SU-DHL-6 (cell line): ENCODE data around the gene SLC5A6.

Experiments used
- H2AFZ ChIP-seq: fragments of 200-600 bp; sonication (generic); 2 replicates; pipeline ENCODE4 v1.6.1; 2014; ENCODE audit warnings: low read depth, mild to moderate bottlenecking, moderate library complexity, mixed read lengths, antibody characterized with exemption, low read length; ENCODE audit not compliant: severe bottlenecking
- H3F3A ChIP-seq: fragments of 200-600 bp; shearing (Covaris generic); 2 replicates; pipeline ENCODE4 v1.6.0; 2016; ENCODE audit warnings: antibody characterized with exemption, mild to moderate bottlenecking; ENCODE audit not compliant: insufficient read depth
- H3K27ac ChIP-seq: fragments of 200-600 bp; sonication (generic); 2 replicates; pipeline ENCODE4 v1.5.1; 2016; ENCODE audit warnings: low read depth, mild to moderate bottlenecking, low read length, moderate library complexity, mixed read lengths
- H3K27me3 ChIP-seq: fragments of 200-600 bp; sonication (generic), shearing (Covaris generic); 2 replicates; pipeline ENCODE4 v1.6.0; 2014; ENCODE audit warnings: mild to moderate bottlenecking, low read length
- H3K36me3 ChIP-seq: fragments of 200-600 bp; sonication (generic); 2 replicates; pipeline ENCODE4 v1.6.1; 2014; ENCODE audit warnings: mild to moderate bottlenecking, low read length, mixed read lengths
- H3K4me2 ChIP-seq: fragments of 300-600, 200-600 bp; shearing (Covaris generic), sonication (generic); 2 replicates; pipeline ENCODE4 v1.6.0; 2014; ENCODE audit warnings: low read length, low read depth, mild to moderate bottlenecking; ENCODE audit not compliant: poor library complexity, severe bottlenecking
- H3K4me3 ChIP-seq: fragments of 200-600 bp; sonication (generic); 2 replicates; pipeline ENCODE4 v1.5.1; 2014; ENCODE audit warnings: antibody characterized with exemption, low read length, mild to moderate bottlenecking, mixed read lengths; ENCODE audit not compliant: insufficient read depth, poor library complexity, severe bottlenecking
- H3K79me2 ChIP-seq: fragments of 200-600 bp; sonication (generic); 2 replicates; pipeline ENCODE4 v1.6.1; 2014; ENCODE audit warnings: mild to moderate bottlenecking, low read length, moderate library complexity; ENCODE audit not compliant: insufficient read depth
- H3K9ac ChIP-seq: fragments of 200-600 bp; sonication (generic); 2 replicates; pipeline ENCODE4 v1.7.0; 2014; ENCODE audit warnings: mild to moderate bottlenecking, low read length
- H3K9me2 ChIP-seq: fragments of 200-600 bp; sonication (generic); replicated peaks from 2 replicates; pipeline ENCODE4 v1.6.1; 2014; ENCODE audit warnings: low read length; ENCODE audit not compliant: insufficient read depth
- H3K9me3 ChIP-seq: fragments of 200-600 bp; sonication (generic); 2 replicates; pipeline ENCODE4 v1.6.1; 2014; ENCODE audit warnings: low read length, mixed read lengths; ENCODE audit not compliant: insufficient read depth
- H4K20me1 ChIP-seq: fragments of 200-600 bp; sonication (generic); 2 replicates; pipeline ENCODE4 v1.6.1; 2014; ENCODE audit warnings: low read depth, mild to moderate bottlenecking, antibody characterized with exemption, low read length, moderate library complexity, mixed read lengths
- EZH2phosphoT487 ChIP-seq: fragments of 200-600 bp; sonication (generic), shearing (Covaris generic); conservative IDR thresholded peaks from 2 replicates; pipeline ENCODE4 v1.6.1; 2018; ENCODE audit warnings: mild to moderate bottlenecking, antibody characterized with exemption, low read length, moderate library complexity, mixed read lengths
- TF ChIP-seq, protein P1 (sequence below): fragments of 200-600 bp; sonication (generic); IDR thresholded peaks from one replicate; pipeline ENCODE4 v1.5.1; 2017; ENCODE audit warnings: antibody characterized with exemption, mild to moderate bottlenecking, low read length, moderate library complexity; ENCODE audit not compliant: insufficient read depth, poor library complexity, severe bottlenecking

Gene SLC5A6

DNA sequence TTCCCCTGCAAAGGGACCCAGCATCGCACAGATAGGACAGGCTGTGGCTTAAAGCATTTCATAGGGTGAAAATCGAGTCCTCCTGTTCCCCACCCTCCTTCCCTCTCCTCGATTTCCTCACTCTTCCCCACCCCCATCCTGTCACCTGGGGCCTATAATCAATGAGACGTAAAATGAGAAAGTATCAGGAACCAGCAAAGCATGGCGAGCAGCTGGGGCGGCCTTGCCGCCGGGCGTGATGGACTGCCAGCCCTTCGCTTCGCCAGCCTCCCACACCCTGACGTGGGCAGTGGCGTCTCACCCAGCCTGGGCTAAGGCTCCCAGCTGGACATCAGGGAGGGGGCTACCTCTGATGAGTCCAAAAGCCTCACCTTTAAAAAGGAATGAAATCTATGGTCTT is 39.7 kb upstream of the SLC5A6 start:
- Histone ChIP-seq H3K27ac (no peak overlapping the region), H3K79me2 (no peaks in the 10 kb centered on the region), H3K9ac (no peak overlapping the region), H3K9me2 (no peaks in the 10 kb centered on the region), H2AFZ (no peak overlapping the region), H3F3A (0 out of 2 replicates have a peak, but pooled peaks cover 4% of the 10 kb centered on the region), H3K4me2 (no peak overlapping the region), H4K20me1 (no peaks in the 10 kb centered on the region), H3K27me3 (no peaks in the 10 kb centered on the region), H3K36me3 (no peaks in the 10 kb centered on the region), H3K4me3 (no peak overlapping the region), H3K9me3 (no peaks in the 10 kb centered on the region)
- TF ChIP-seq, protein P1, sequence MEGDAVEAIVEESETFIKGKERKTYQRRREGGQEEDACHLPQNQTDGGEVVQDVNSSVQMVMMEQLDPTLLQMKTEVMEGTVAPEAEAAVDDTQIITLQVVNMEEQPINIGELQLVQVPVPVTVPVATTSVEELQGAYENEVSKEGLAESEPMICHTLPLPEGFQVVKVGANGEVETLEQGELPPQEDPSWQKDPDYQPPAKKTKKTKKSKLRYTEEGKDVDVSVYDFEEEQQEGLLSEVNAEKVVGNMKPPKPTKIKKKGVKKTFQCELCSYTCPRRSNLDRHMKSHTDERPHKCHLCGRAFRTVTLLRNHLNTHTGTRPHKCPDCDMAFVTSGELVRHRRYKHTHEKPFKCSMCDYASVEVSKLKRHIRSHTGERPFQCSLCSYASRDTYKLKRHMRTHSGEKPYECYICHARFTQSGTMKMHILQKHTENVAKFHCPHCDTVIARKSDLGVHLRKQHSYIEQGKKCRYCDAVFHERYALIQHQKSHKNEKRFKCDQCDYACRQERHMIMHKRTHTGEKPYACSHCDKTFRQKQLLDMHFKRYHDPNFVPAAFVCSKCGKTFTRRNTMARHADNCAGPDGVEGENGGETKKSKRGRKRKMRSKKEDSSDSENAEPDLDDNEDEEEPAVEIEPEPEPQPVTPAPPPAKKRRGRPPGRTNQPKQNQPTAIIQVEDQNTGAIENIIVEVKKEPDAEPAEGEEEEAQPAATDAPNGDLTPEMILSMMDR, result no peak
- no peak for TF ChIP-seq EZH2phosphoT487

DNA sequence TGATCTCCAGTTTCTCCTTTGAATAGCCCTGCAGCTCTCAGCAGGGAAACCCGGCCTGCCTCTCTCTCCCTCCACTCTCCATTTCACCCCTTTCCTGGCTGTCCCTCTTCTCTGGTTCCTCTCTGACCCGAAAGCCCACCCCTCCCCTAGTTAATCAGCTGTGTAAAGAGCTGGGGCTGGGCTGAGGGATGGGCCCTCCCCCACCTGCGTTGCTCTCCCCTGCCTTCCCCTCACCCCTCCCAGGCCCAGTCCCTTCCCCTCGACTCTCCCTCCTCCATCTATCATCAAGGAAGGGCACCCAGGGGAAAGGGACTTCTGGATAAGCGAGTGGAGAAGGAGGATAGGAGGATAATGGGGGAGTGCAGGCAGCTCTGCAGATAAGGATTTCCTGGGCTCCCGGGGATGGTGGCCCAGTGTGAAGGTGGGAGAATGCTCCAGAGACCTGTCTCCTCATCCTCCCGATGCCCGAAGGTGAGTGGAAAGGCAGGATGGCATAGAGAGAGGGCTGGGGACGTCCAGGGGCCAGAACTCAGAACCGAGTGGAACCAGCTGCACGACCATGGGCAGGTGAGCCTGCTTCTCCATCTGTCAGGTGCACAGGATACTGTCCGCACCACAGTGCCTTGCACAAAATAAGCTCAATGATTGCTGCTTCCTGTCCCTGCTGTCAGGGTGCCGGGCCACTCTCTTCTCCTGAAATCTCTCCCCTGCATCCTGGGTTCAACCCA is 38.7 kb upstream of the SLC5A6 start:
- no peak overlapping the region for H3K27ac ChIP-seq
- no peaks in the 10 kb centered on the region for H3K9me3 ChIP-seq
- H3K9me2 ChIP-seq, result no peaks in the 10 kb centered on the region
- no peak overlapping the region for H3K4me3 ChIP-seq
- no peaks in the 10 kb centered on the region for H3K27me3 ChIP-seq
- TF ChIP-seq, protein P1, result no peak
- no peak for TF ChIP-seq EZH2phosphoT487
- peak overlapping the region; percentile 36 for H2AFZ ChIP-seq
- H3K79me2 ChIP-seq, result no peaks in the 10 kb centered on the region
- peaks cover 9% of the 10 kb centered on the region; the same call in 1 of the 2 replicates for H3F3A ChIP-seq
- no peak overlapping the region for H3K9ac ChIP-seq
- H3K4me2 ChIP-seq, result no peak overlapping the region
- H3K36me3 ChIP-seq, result no peaks in the 10 kb centered on the region
- no peaks in the 10 kb centered on the region for H4K20me1 ChIP-seq

DNA sequence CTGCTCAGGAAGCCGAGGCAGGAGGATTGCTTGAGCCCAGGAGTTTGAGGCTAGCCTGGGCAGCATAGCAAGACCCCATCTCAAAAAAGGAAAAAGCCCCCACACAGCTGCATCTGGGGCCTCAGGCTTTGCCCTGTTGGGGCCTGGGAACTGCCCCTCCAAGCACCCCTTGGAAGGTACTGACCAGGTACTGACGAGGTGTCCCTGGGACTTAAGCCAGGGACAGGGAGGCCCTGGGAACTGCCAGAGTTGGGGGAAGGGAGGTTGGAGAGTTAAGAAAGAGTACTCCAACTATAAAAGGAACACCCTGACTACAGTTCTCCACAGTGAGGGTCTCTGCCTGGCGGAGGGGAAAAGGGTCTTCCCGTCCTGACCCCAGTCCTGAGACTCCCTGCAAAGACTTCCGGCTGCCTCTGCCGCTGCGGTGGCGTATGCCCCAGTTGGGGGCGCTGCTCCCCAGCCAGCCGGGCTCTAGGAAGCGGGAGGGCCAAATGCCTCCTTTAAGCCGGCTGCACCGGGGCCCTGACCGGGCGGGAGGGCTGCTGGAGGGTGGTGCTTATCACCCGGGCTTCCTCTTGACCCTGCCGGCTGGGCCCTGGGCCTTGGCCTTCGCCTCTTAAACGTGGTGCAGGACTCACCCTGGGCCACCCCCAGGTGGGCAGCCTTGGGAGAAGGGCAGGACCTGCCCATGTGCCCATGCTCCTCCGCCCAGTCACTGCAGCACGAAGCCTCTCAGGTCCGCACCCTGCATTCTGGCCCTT is 38.0 kb upstream of the SLC5A6 start:
- H3K4me2 ChIP-seq, result no peak overlapping the region

More for the DNA sequence above, 38.0 kb upstream of the SLC5A6 start:
- no peaks in the 10 kb centered on the region for H3K9me2 ChIP-seq
- H2AFZ ChIP-seq, result peak overlapping the region; percentile 36
- no peak overlapping the region for H3K27ac ChIP-seq
- H3K36me3 ChIP-seq, result no peaks in the 10 kb centered on the region
- H4K20me1 ChIP-seq, result no peaks in the 10 kb centered on the region
- peaks cover 15% of the 10 kb centered on the region; the same call in 1 of the 2 replicates for H3F3A ChIP-seq
- no peaks in the 10 kb centered on the region for H3K79me2 ChIP-seq
- H3K9me3 ChIP-seq, result no peaks in the 10 kb centered on the region
- no peaks in the 10 kb centered on the region for H3K27me3 ChIP-seq
- no peak overlapping the region for H3K4me3 ChIP-seq
- TF ChIP-seq EZH2phosphoT487, result no peak
- TF ChIP-seq, protein P1, result peak; percentile 81
- H3K9ac ChIP-seq, result no peak overlapping the region
